Activated T-helper 1 cell treated with anti-CD3 and anti-CD28 coated beads, Interleukin-12 subunit alpha, Interleukin-12 subunit beta, Interleukin-2, Interleukin-4 antibody, amounts not matched to agents 30 ng/mL and 10 ng/mL and 1 ng/mL, durations not matched to agents 14 hours and 24 hours and 36 hours (primary cell): Measurements from ENCODE around the gene TMIE. TPM values are rescaled to one million over a fixed set of nuclear protein-coding genes. Genes with fewer than 3 reads are reported as not detected.
"Not testable (repeated sequence)": the region's sequence is repeated elsewhere in the genome, so short reads cannot be mapped to it uniquely, and the experiment has no call there.

ENCODE experiments used
- DNase-seq: peaks from one replicate; pipeline ENCODE4 v3.0.0; 2021; ENCODE audit warnings: low spot score
- H3K27ac Mint-ChIP-seq: one replicate; pipeline ENCODE4 v1.8.0; 2021; ENCODE audit warnings: mild to moderate bottlenecking, mixed read lengths
- H3K27me3 Mint-ChIP-seq: one replicate; pipeline ENCODE4 v1.8.0; 2022; ENCODE audit warnings: mild to moderate bottlenecking, moderate library complexity, mixed read lengths; ENCODE audit not compliant: insufficient read depth
- H3K36me3 Mint-ChIP-seq: one replicate; pipeline ENCODE4 v1.8.0; 2021; ENCODE audit warnings: low read depth, mixed read lengths
- H3K4me1 Mint-ChIP-seq: one replicate; pipeline ENCODE4 v1.8.0; 2021; ENCODE audit warnings: low read depth, mixed read lengths
- H3K4me3 Mint-ChIP-seq: one replicate; pipeline ENCODE4 v1.8.0; 2021; ENCODE audit warnings: mild to moderate bottlenecking, moderate library complexity, mixed read lengths
- H3K9me3 Mint-ChIP-seq: one replicate; pipeline ENCODE4 v1.8.0; 2021; ENCODE audit warnings: mixed read lengths
- intact Hi-C: fragments of 100-400 bp; cut with micrococcal nuclease; formaldehyde crosslinking; loops from one replicate; pipeline ENCODE4 v1.15.1; 2024
- total RNA-seq: library from RNA; stranded (reverse); gene quantifications from 2 replicates; pipeline ENCODE4 v1.2.3, GENCODE V29; 2022

The TMIE gene
- total RNA-seq, 1 donor from 2014 or later, result not detected

GRCh38 chr3:46700772-46701171 is 420 bp upstream of the TMIE start:
- H3K27me3 Mint-ChIP-seq, result peaks cover 25% of the 10 kb centered on the region
- no peak overlapping the region for H3K27ac Mint-ChIP-seq
- intact Hi-C loops, result no loop called here
- no peak overlapping the region for H3K4me3 Mint-ChIP-seq
- H3K36me3 Mint-ChIP-seq, result no peaks in the 10 kb centered on the region
- no peak for DNase-seq
- H3K4me1 Mint-ChIP-seq, result peaks cover 8% of the 10 kb centered on the region
- no peaks in the 10 kb centered on the region for H3K9me3 Mint-ChIP-seq

- Mint-ChIP-seq H3K9me3 (no peaks in the 10 kb centered on the region), H3K27ac (no peak overlapping the region), H3K4me1 (peaks cover 4% of the 10 kb centered on the region), H3K4me3 (no peak overlapping the region), H3K36me3 (no peaks in the 10 kb centered on the region), H3K27me3 (peaks cover 24% of the 10 kb centered on the region)
- DNase-seq, result no peak
- intact Hi-C loops, result no loop called here
These were observed 1.2 kb downstream of the TMIE start for GRCh38 chr3:46702246-46703012.

- H3K27me3 Mint-ChIP-seq, result peaks cover 21% of the 10 kb centered on the region
These were observed 1.9 kb downstream of the TMIE start for GRCh38 chr3:46703013-46703520.

GRCh38 chr3:46704346-46704745 is 3.2 kb downstream of the TMIE start:
- not testable (repeated sequence) for H3K36me3 Mint-ChIP-seq, H3K27ac Mint-ChIP-seq, H3K9me3 Mint-ChIP-seq, H3K4me1 Mint-ChIP-seq, H3K4me3 Mint-ChIP-seq, DNase-seq
- intact Hi-C loops, result loop anchor here (2.0 kb wide), 1 partner anchor 620 kb away; no protein-coding TSS in a partner anchor
- H3K27me3 Mint-ChIP-seq, result peaks cover 16% of the 10 kb centered on the region

More at GRCh38 chr3:46703013-46703520, 1.9 kb downstream of the TMIE start:
- H3K4me3 Mint-ChIP-seq, result no peak overlapping the region
- H3K36me3 Mint-ChIP-seq, result no peaks in the 10 kb centered on the region
- intact Hi-C loops, result no loop called here
- no peaks in the 10 kb centered on the region for H3K9me3 Mint-ChIP-seq
- no peak overlapping the region for H3K27ac Mint-ChIP-seq
- no peak for DNase-seq
- peaks cover 4% of the 10 kb centered on the region for H3K4me1 Mint-ChIP-seq

GRCh38 chr3:46705022-46705530 is 3.9 kb downstream of the TMIE start:
- H3K4me1 Mint-ChIP-seq, result peaks cover 4% of the 10 kb centered on the region
- intact Hi-C loops, result loop anchor here (1.0 to 2.0 kb wide), 8 partner anchors 141 to 716 kb away; no protein-coding TSS in a partner anchor
- no peaks in the 10 kb centered on the region for H3K9me3 Mint-ChIP-seq
- no peaks in the 10 kb centered on the region for H3K36me3 Mint-ChIP-seq
- no peak overlapping the region for H3K4me3 Mint-ChIP-seq
- no peak overlapping the region for H3K27ac Mint-ChIP-seq
- peaks cover 15% of the 10 kb centered on the region for H3K27me3 Mint-ChIP-seq
- DNase-seq, result peak; percentile 53

- H3K9me3 Mint-ChIP-seq, result no peaks in the 10 kb centered on the region
- H3K27me3 Mint-ChIP-seq, result peaks cover 15% of the 10 kb centered on the region
- no peak for DNase-seq
- H3K4me1 Mint-ChIP-seq, result peaks cover 4% of the 10 kb centered on the region
- intact Hi-C loops, result loop anchor here (1.0 to 2.0 kb wide), 8 partner anchors 140 to 715 kb away; no protein-coding TSS in a partner anchor
- H3K36me3 Mint-ChIP-seq, result no peaks in the 10 kb centered on the region
- H3K4me3 Mint-ChIP-seq, result no peak overlapping the region
- H3K27ac Mint-ChIP-seq, result no peak overlapping the region
These were observed 4.8 kb downstream of the TMIE start for GRCh38 chr3:46705751-46706552.

- intact Hi-C loops, result no loop called here
- Mint-ChIP-seq H3K9me3 (no peaks in the 10 kb centered on the region), H3K27me3 (peaks cover 10% of the 10 kb centered on the region), H3K27ac (no peak overlapping the region), H3K4me1 (no peaks in the 10 kb centered on the region), H3K4me3 (no peak overlapping the region), H3K36me3 (no peaks in the 10 kb centered on the region)
- no peak for DNase-seq
These were observed 5.8 kb downstream of the TMIE start for GRCh38 chr3:46706771-46707582.

GRCh38 chr3:46707601-46708011 is 6.4 kb downstream of the TMIE start:
- Mint-ChIP-seq H3K27me3 (peaks cover 4% of the 10 kb centered on the region), H3K27ac (no peak overlapping the region), H3K4me1 (no peaks in the 10 kb centered on the region), H3K4me3 (no peak overlapping the region), H3K9me3 (no peaks in the 10 kb centered on the region), H3K36me3 (no peaks in the 10 kb centered on the region)
- no peak for DNase-seq
- intact Hi-C loops, result no loop called here

- Mint-ChIP-seq H3K36me3 (no peaks in the 10 kb centered on the region), H3K27me3 (peaks cover 4% of the 10 kb centered on the region), H3K27ac (no peak overlapping the region), H3K9me3 (no peaks in the 10 kb centered on the region), H3K4me3 (no peak overlapping the region), H3K4me1 (no peaks in the 10 kb centered on the region)
- intact Hi-C loops, result no loop called here
- DNase-seq, result no peak
These were observed 7.4 kb downstream of the TMIE start for GRCh38 chr3:46708401-46709156.

GRCh38 chr3:46709157-46709654 is 8.0 kb downstream of the TMIE start:
- Mint-ChIP-seq H3K4me1 (no peaks in the 10 kb centered on the region), H3K27me3 (no peaks in the 10 kb centered on the region), H3K9me3 (no peaks in the 10 kb centered on the region), H3K4me3 (no peak overlapping the region), H3K36me3 (no peaks in the 10 kb centered on the region), H3K27ac (no peak overlapping the region)
- intact Hi-C loops, result no loop called here
- DNase-seq, result no peak

- Mint-ChIP-seq H3K36me3 (no peaks in the 10 kb centered on the region), H3K4me1 (no peaks in the 10 kb centered on the region), H3K9me3 (no peaks in the 10 kb centered on the region), H3K27ac (no peak overlapping the region), H3K4me3 (no peak overlapping the region), H3K27me3 (no peaks in the 10 kb centered on the region)
- intact Hi-C loops, result no loop called here
- no peak for DNase-seq
These were observed 8.5 kb downstream of the TMIE start for GRCh38 chr3:46709721-46710120.

- intact Hi-C loops, result no loop called here
- no peaks in the 10 kb centered on the region for H3K4me1 Mint-ChIP-seq
- no peaks in the 10 kb centered on the region for H3K36me3 Mint-ChIP-seq
- H3K27ac Mint-ChIP-seq, result no peak overlapping the region
- no peak overlapping the region for H3K4me3 Mint-ChIP-seq
- H3K9me3 Mint-ChIP-seq, result no peaks in the 10 kb centered on the region
- H3K27me3 Mint-ChIP-seq, result no peaks in the 10 kb centered on the region
- DNase-seq, result no peak
These were observed 9.0 kb downstream of the TMIE start for GRCh38 chr3:46710229-46710628.
